GM13977 (cell line): ENCODE results near the gene RGS7.

Experiments
- DNase-seq: peaks from one replicate; pipeline ENCODE4 v3.0.0; 2012; ENCODE audit warnings: low spot score
- in situ Hi-C: fragments of 300-500 bp; cut with MboI; formaldehyde crosslinking; loops from one replicate; pipeline ENCODE4 v1.12.0; 2022; ENCODE audit warnings: low sequenced_read_pairs, low pct_unique_long_range_greater_than_20kb, mixed read lengths, inconsistent platforms; ENCODE audit not compliant: unreplicated experiment
- TF ChIP-seq, protein P1 (sequence below): IDR thresholded peaks from 2 replicates; pipeline ENCODE4 v1.5.1; 2012; ENCODE audit warnings: mild to moderate bottlenecking, control low read depth; ENCODE audit not compliant: insufficient read depth; ENCODE audit errors: extremely low read depth, missing control alignments

The RGS7 gene

DNA sequence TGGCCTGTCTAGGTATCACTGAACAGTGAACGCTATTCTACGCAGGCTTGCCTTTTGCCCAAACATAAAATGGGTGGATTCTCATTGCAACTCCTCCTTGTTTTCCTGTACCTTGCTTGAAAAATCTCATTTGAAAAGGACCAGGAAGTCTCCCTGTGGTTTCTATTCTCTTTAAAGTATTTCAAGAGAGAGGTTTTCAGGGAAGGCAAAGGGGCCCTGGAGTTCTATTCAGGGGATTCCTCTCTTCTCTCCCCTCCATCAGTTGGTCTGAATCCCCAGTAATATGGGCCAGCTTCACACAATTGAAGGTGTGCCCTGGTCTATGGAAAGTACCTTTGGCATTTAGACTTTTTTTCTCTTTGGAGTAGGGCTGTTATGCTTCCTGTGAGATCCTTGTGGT, 311.3 kb downstream of the RGS7 start:
- in situ Hi-C loops = no loop called here

DNA sequence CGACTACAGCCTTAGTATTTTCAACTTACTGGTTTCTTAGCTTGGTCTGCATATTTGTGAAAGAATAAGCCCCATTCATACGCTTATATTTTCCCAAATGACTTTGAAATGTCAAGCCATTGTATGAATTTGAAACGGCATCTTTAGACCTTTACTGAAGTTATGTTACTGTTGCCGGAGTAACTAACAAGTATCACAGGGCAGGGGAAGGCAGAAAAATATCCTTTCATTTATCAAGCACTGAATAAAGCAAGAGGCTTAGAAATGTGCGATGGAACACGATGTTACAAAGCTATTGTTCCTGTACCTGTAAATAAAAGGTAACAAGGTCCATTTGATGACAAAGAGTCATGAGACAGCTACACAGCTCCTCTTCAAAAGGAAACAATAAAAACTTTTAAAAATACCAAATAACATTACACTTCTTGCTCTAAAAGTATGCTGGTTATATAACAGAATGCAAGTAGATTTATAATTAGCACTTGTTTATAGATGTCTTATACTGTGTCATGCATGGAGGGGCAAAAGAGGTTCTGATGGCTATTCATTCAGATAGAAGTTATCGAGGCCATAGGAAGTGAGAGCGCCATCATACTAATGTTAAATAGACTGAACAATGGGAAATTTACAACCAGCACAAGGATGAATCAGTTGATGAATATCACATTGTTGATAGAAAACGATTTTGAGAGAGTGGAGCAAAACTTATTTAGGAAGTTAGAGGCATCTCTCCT, 322.6 kb downstream of the RGS7 start:
- TF ChIP-seq, protein P1, sequence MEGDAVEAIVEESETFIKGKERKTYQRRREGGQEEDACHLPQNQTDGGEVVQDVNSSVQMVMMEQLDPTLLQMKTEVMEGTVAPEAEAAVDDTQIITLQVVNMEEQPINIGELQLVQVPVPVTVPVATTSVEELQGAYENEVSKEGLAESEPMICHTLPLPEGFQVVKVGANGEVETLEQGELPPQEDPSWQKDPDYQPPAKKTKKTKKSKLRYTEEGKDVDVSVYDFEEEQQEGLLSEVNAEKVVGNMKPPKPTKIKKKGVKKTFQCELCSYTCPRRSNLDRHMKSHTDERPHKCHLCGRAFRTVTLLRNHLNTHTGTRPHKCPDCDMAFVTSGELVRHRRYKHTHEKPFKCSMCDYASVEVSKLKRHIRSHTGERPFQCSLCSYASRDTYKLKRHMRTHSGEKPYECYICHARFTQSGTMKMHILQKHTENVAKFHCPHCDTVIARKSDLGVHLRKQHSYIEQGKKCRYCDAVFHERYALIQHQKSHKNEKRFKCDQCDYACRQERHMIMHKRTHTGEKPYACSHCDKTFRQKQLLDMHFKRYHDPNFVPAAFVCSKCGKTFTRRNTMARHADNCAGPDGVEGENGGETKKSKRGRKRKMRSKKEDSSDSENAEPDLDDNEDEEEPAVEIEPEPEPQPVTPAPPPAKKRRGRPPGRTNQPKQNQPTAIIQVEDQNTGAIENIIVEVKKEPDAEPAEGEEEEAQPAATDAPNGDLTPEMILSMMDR = no peak
- in situ Hi-C loops = no loop called here
- DNase-seq = no peak

More for the DNA sequence above, 311.3 kb downstream of the RGS7 start:
- DNase-seq = no peak
- TF ChIP-seq, protein P1 = no peak

DNA sequence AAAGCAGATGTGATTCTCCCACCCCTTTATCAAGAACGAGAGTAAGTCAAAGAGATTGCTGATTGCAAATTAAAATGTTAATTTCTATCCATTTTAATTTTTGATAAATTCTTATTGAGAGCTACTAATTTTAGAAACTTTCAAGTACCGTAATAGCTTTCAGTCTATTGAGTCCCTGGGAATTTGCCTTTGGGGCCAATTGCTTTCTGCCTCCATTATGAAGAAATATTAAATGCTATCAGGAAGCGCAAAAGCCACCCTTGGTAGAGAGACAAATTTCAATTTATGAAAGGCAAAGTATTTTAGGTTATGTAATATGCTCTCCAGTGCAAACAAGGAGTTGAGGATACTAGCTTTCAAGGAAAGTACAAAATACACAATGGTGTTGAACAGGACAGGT, 332.2 kb downstream of the RGS7 start:
- DNase-seq = no peak
- TF ChIP-seq, protein P1 = no peak
- in situ Hi-C loops = no loop called here

DNA sequence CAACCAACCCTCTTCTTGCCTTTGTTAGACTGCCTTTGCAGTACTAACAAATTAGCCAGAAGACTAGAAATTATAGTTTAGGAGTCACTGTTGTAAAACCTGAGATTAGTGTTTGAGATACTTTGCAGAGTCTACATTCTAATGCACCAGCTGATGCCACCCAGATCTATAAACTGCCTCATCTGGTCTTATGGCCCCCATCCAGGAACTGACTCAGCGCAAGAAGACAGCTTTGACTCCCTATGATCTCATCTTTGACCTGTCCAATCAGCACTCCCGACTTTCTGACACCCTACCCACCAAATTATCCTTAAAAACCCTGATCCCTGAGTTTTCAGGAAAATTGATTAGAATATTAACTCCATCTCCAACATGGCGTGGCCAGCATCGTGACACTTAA, 334.6 kb downstream of the RGS7 start:
- no peak for DNase-seq
- TF ChIP-seq, protein P1 = no peak
- in situ Hi-C loops = no loop called here

DNA sequence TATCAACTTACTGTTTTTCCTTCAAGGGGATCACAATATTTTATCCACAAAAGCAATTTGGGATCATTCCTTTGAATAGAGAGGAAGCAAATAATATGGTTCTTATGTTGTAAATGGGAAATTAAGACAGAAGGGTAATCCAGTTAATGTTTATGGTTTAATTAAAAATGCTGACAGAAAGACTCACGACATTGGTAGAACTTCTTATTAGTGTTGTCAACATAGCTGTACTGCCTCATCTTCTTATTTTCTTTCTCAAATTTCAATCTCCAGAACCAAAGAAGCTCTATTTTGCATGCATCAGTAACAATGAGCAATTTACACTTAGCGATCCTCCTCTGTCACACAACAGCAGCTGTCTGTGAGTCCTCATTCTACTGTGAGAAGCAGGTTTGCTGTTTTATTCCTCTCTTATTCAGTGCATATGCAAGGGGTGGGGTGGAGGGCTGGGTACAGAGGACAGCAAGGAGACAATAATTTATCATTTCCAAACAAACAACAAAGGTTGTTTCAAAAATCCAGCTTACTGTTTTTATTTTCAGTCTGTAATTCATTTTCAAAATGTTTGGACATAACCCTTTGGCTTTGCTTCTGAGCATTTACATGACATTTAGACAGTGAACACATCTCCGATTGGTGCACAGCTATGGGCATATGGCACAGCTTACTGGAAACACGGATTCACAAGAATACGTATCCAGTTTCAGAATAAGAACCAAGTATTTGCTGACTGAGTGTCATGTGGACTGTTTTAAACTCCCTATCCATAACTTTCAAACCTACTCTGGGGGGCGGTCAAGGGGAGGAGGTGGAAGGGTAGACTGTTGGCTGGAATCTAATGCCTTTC, 335.9 kb downstream of the RGS7 start:
- in situ Hi-C loops = no loop called here
- TF ChIP-seq, protein P1 = no peak
- no peak for DNase-seq

DNA sequence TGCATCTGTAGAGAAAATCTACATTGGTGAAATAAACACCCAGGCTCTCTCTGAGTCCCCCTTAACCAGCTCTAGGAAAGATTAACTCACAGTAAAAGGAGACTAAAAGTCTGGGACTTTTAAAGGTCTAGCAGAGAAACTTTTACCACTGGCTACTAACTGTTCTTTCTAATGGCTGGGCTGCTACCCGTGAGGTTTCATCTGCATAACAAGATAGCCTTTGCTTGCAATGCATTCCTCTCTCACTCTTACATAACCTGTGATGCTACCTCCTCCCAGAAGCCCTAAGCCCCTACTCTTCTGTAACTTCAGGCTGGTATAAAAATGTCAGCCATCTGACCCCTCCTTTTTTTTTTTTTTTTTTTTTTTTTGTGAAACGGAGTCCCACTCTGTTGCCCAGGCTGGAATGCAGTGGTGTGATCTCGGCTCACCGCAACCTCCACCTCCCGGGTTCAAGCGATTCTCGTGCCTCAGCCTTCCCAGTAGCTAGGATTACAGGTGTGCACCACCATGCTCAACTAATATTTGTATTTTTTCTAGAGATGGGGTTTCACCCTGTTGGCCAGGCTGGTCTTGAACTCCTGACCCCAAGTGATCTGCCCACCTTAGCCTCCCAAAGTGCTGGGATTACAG, 344.2 kb downstream of the RGS7 start:
- no peak for DNase-seq
- TF ChIP-seq, protein P1 = no peak
- in situ Hi-C loops = no loop called here
